OCI-LY7 (cell line): ENCODE results near the gene SFTPA2. TPM values are rescaled to one million over a fixed set of nuclear protein-coding genes. Genes with fewer than 3 reads are reported as not detected.
A peak's percentile ranks its signal among the peaks of the same experiment; 100 is the strongest.

Source experiments
- BruUV-seq: library from RNA; stranded (reverse); fragments of 400-500 nt; replicated peaks from 2 replicates; lab custom pipeline; 2021; lab: Mats Ljungman, UMichigan
- CTCF ChIA-PET: fragments of 300-600 bp; sonication (Branson Sonifier 250); formaldehyde crosslinking; loops from one replicate; lab custom pipeline; 2022; ENCODE audit warnings: antibody characterized with exemption; ENCODE audit not compliant: unreplicated experiment; lab: Charles Lee
- POLR2A ChIA-PET: fragments of 300-600 bp; sonication (Branson Sonifier 250); formaldehyde crosslinking; loops from one replicate; lab custom pipeline; 2022; ENCODE audit warnings: antibody characterized with exemption; lab: Charles Lee
- DNase-seq: peaks from one replicate; pipeline ENCODE4 v3.0.0-alpha.2; 2015; ENCODE audit warnings: low spot score
- H2AFZ ChIP-seq: fragments of 200-600 bp; sonication (generic), shearing (Covaris generic); 2 replicates; pipeline ENCODE4 v1.6.1; 2014; ENCODE audit warnings: mild to moderate bottlenecking, antibody characterized with exemption, low read length, moderate library complexity
- H3K27ac ChIP-seq: fragments of 200-600 bp; sonication (generic); 2 replicates; pipeline ENCODE4 v1.5.1; 2014; ENCODE audit warnings: mixed run types, low read depth, mild to moderate bottlenecking, moderate library complexity, low read length, inconsistent platforms; ENCODE audit not compliant: poor library complexity, severe bottlenecking
- H3K36me3 ChIP-seq: fragments of 200-600 bp; sonication (generic); 2 replicates; pipeline ENCODE4 v1.6.1; 2014; ENCODE audit warnings: mild to moderate bottlenecking, antibody characterized with exemption, low read length, moderate library complexity, mixed read lengths; ENCODE audit not compliant: insufficient read depth
- H3K4me1 ChIP-seq: fragments of 200-600 bp; sonication (generic); 2 replicates; pipeline ENCODE4 v1.5.1; 2014; ENCODE audit warnings: mild to moderate bottlenecking, low read length; ENCODE audit not compliant: insufficient read depth, poor library complexity, severe bottlenecking
- H3K4me2 ChIP-seq: fragments of 200-600 bp; sonication (generic); 2 replicates; pipeline ENCODE4 v1.6.1; 2014; ENCODE audit warnings: mild to moderate bottlenecking, low read length
- H3K4me3 ChIP-seq: fragments of 200-600 bp; sonication (generic); 2 replicates; pipeline ENCODE4 v1.5.1; 2014; ENCODE audit warnings: mild to moderate bottlenecking, low read depth, low read length; ENCODE audit not compliant: poor library complexity, severe bottlenecking
- H3K79me2 ChIP-seq: fragments of 200-600 bp; sonication (generic); 2 replicates; pipeline ENCODE4 v1.6.1; 2016; ENCODE audit warnings: low read depth, mild to moderate bottlenecking, low read length, moderate library complexity, mixed read lengths; ENCODE audit not compliant: insufficient read depth
- H3K9me2 ChIP-seq: fragments of 200-600 bp; sonication (generic); 2 replicates; pipeline ENCODE4 v1.6.1; 2016; ENCODE audit warnings: mild to moderate bottlenecking, low read length, mixed read lengths; ENCODE audit not compliant: insufficient read depth
- H3K9me3 ChIP-seq: fragments of 200-600 bp; sonication (generic); 2 replicates; pipeline ENCODE4 v1.6.1; 2014; ENCODE audit warnings: mild to moderate bottlenecking, mixed run types, low read length, mixed read lengths
- H4K20me1 ChIP-seq: fragments of 200-600 bp; sonication (generic); 2 replicates; pipeline ENCODE4 v1.6.1; 2014; ENCODE audit warnings: mild to moderate bottlenecking, antibody characterized with exemption, low read length, moderate library complexity, mixed read lengths; ENCODE audit not compliant: insufficient read depth
- EZH2phosphoT487 ChIP-seq: fragments of 200-600 bp; sonication (generic); IDR thresholded peaks from 2 replicates; pipeline ENCODE4 v1.6.1; 2018; ENCODE audit warnings: low read depth, borderline replicate concordance, mild to moderate bottlenecking, mixed run types, antibody characterized with exemption, low read length, moderate library complexity, mixed read lengths
- intact Hi-C: fragments of 100-400 bp; cut with micrococcal nuclease; formaldehyde crosslinking; loops from one replicate; pipeline ENCODE4 v1.10.0; 2022; ENCODE audit not compliant: unreplicated experiment
- total RNA-seq, 2 experiments: library from RNA; depleted of rRNA in 1 of 2; stranded (reverse); fragments of >200 nt in 1 of 2; shearing (Covaris generic) in 1 of 2; gene quantifications; 2 replicates each; pipeline ENCODE4 v1.2.3, GENCODE V29; 2014 to 2022
- TF ChIP-seq, protein P1 (sequence below): fragments of 200-600 bp; sonication (generic); conservative IDR thresholded peaks from 2 replicates; pipeline ENCODE4 v1.5.1; 2014; ENCODE audit warnings: mild to moderate bottlenecking, antibody characterized with exemption, low read length, moderate library complexity, mixed read lengths

Gene SFTPA2
- total RNA-seq, 2 experiments from 2014 or later: not detected

DNA sequence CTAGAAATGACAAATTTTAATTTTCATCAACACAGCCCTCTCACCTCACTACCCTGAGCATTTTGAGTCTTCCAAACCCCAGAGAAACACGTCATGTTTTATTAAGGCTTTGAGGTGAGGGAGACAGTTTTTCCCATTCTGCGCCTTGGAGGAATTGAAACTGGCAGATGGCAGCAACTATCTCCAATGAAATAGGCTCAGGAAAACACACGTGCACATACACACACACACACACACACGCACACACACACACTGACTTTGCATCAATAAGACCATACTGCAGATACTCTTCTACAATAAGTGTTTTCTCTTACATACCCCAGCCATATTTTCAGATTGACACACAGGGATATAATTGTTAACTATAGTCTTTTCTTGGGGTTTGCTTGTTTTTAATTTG lies 3.2 kb upstream of the SFTPA2 start:
- H2AFZ ChIP-seq: peak overlapping the region; percentile 64; the same call in 1 of the 2 replicates
- TF ChIP-seq, protein P1, sequence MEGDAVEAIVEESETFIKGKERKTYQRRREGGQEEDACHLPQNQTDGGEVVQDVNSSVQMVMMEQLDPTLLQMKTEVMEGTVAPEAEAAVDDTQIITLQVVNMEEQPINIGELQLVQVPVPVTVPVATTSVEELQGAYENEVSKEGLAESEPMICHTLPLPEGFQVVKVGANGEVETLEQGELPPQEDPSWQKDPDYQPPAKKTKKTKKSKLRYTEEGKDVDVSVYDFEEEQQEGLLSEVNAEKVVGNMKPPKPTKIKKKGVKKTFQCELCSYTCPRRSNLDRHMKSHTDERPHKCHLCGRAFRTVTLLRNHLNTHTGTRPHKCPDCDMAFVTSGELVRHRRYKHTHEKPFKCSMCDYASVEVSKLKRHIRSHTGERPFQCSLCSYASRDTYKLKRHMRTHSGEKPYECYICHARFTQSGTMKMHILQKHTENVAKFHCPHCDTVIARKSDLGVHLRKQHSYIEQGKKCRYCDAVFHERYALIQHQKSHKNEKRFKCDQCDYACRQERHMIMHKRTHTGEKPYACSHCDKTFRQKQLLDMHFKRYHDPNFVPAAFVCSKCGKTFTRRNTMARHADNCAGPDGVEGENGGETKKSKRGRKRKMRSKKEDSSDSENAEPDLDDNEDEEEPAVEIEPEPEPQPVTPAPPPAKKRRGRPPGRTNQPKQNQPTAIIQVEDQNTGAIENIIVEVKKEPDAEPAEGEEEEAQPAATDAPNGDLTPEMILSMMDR: no peak
- TF ChIP-seq EZH2phosphoT487: no peak
- peaks cover 19% of the 10 kb centered on the region for H3K4me1 ChIP-seq
- H3K27ac ChIP-seq: no peak overlapping the region
- no peaks in the 10 kb centered on the region for H3K9me3 ChIP-seq
- H3K9me2 ChIP-seq: no peaks in the 10 kb centered on the region
- CTCF ChIA-PET: no interaction called here
- peak; percentile 34 for DNase-seq
- no peaks in the 10 kb centered on the region for H4K20me1 ChIP-seq
- intact Hi-C loops: no loop called here
- H3K79me2 ChIP-seq: no peaks in the 10 kb centered on the region
- BruUV-seq: no TSS peak
- H3K36me3 ChIP-seq: no peaks in the 10 kb centered on the region
- peak overlapping the region; percentile 13; the same call in 1 of the 2 replicates for H3K4me2 ChIP-seq
- no peak overlapping the region for H3K4me3 ChIP-seq
- POLR2A ChIA-PET: interaction anchor here (0.7 kb wide), 1 partner anchor 10 kb away, joined by 3 read pairs; no protein-coding TSS in a partner anchor

GRCh38 chr10:79562135-79562756 lies 2.0 kb upstream of the SFTPA2 start:
- Histone ChIP-seq H3K36me3 (no peaks in the 10 kb centered on the region), H3K9me2 (no peaks in the 10 kb centered on the region), H3K9me3 (no peaks in the 10 kb centered on the region), H2AFZ (peak overlapping the region; percentile 64; the same call in 1 of the 2 replicates), H3K27ac (no peak overlapping the region), H3K4me1 (peaks cover 19% of the 10 kb centered on the region), H3K4me3 (no peak overlapping the region), H3K4me2 (no peak overlapping the region), H4K20me1 (no peaks in the 10 kb centered on the region), H3K79me2 (no peaks in the 10 kb centered on the region)
- peak; percentile 82 for DNase-seq
- no TSS peak for BruUV-seq
- POLR2A ChIA-PET: no interaction called here
- intact Hi-C loops: loop anchor here (1.0 kb wide), 2 partner anchors 46 to 367 kb away; no protein-coding TSS in a partner anchor
- CTCF ChIA-PET: no interaction called here
- TF ChIP-seq, protein P1: peak; percentile 98
- no peak for TF ChIP-seq EZH2phosphoT487

DNA sequence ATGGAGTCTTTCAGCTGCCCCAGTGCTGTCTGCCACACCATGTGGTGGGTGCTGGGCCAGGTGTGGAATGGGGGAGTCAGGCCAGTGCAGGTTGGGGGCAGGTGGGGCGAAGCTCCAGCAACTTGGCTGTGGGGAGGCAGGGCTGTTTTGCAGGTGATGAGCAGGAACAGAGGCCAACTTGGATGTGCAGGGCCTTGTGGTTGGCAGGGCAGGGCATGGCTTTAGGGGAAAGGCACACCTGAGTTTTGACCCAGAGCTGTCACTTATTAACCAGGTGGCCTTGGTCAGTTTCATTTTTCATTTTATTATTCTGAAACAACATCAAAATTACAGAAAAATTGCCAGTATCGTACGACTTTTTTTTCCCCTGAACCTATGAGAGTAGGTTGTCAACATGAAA lies 1.1 kb upstream of the SFTPA2 start:
- Histone ChIP-seq H4K20me1 (no peaks in the 10 kb centered on the region), H3K9me3 (no peaks in the 10 kb centered on the region), H3K9me2 (no peaks in the 10 kb centered on the region), H3K4me1 (peaks cover 19% of the 10 kb centered on the region), H3K4me2 (no peak overlapping the region), H3K4me3 (no peak overlapping the region), H3K36me3 (no peaks in the 10 kb centered on the region), H3K79me2 (no peaks in the 10 kb centered on the region), H3K27ac (no peak overlapping the region), H2AFZ (no peak overlapping the region)
- no peak for DNase-seq
- no TSS peak for BruUV-seq
- intact Hi-C loops: no loop called here
- CTCF ChIA-PET: no interaction called here
- TF ChIP-seq, protein P1: no peak
- no peak for TF ChIP-seq EZH2phosphoT487
- POLR2A ChIA-PET: no interaction called here
